ENCODE data around the gene IFNLR1.

- no peak for TF ChIP-seq CTCF (optimal IDR thresholded peaks at IDR 0.05 in 1 of 3, IDR thresholded peaks at IDR 0.05 in 1 of 3, conservative IDR thresholded peaks at IDR 0.05 in 1 of 3; ENCODE audit: extremely low read depth in 1 of 3, insufficient read depth in 2 of 3, low read length in 3 of 3)
- TF ChIP-seq EZH2 (IDR thresholded peaks at IDR 0.05; ENCODE audit: low read length), result no peak
Measured at GRCh38 chr1:24180676-24181075, 6.4 kb downstream of the IFNLR1 start.
